Measurements from ENCODE around the gene VASH2. TPM values are rescaled to one million over a fixed set of nuclear protein-coding genes. Genes with fewer than 3 reads are reported as not detected.

Gene VASH2
- 1 to 10 TPM in 2 of 4 donors, under 1 TPM in 1, not detected in 1; 0.38 to 1.5 (median 1.1) TPM for total RNA-seq

GRCh38 chr1:212950243-212951125 lies at the start of gene VASH2:
Gene VASH2 (plus strand): TSS chr1:212950541. CDS start chr1:212951543, 1,002 bp downstream.
- no peak for TF ChIP-seq CTCF (IDR thresholded peaks at IDR 0.05; ENCODE audit: low read depth)

- TF ChIP-seq CTCF (IDR thresholded peaks at IDR 0.05; ENCODE audit: low read depth) = no peak
Measured at GRCh38 chr1:212901290-212901689, 49.1 kb upstream of the VASH2 start.

GRCh38 chr1:212902054-212902453 lies 48.3 kb upstream of the VASH2 start:
- TF ChIP-seq CTCF (IDR thresholded peaks at IDR 0.05; ENCODE audit: low read depth) = no peak

GRCh38 chr1:212903664-212904063 lies 46.7 kb upstream of the VASH2 start:
- no peak for TF ChIP-seq CTCF (IDR thresholded peaks at IDR 0.05; ENCODE audit: low read depth)

- no peak for TF ChIP-seq CTCF (IDR thresholded peaks at IDR 0.05; ENCODE audit: low read depth)
Measured at GRCh38 chr1:212908971-212909370, 41.4 kb upstream of the VASH2 start.

- no peak for TF ChIP-seq CTCF (IDR thresholded peaks at IDR 0.05; ENCODE audit: low read depth)
Measured at GRCh38 chr1:212909652-212910063, 40.7 kb upstream of the VASH2 start.

- no peak for TF ChIP-seq CTCF (IDR thresholded peaks at IDR 0.05; ENCODE audit: low read depth)
Measured at GRCh38 chr1:212914789-212915188, 35.6 kb upstream of the VASH2 start.

Measured in subcutaneous adipose tissue (tissue), 4 donors.